CMK (cell line): ENCODE measurements around the gene ERCC3.
"Not testable (repeated sequence)": the region's sequence is repeated elsewhere in the genome, so short reads cannot be mapped to it uniquely, and the experiment has no call there.

Experiments used
- DNase-seq: peaks from one replicate; pipeline ENCODE4 v3.0.0-alpha.2; 2010; ENCODE audit warnings: low read depth

The ERCC3 gene

DNA sequence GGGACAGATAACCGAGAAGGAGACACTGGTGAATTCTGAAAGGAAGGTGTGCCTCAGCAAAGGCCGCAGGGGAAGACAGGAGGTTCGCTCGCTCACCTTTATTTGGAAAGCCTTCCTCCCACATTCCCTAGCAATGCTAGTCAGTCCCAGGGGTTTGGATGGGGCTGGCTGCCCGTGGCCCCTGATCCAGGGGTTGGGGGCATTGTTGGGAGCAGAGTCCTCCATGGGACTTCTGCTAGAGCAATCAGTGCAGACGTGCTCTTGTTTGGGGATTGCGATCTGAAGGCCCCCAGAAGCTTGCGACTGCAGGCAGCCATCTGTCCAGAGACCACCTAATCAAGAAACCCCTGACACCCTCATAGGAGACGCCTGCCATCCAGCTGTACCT, 67.8 kb downstream of the ERCC3 start:
- DNase-seq = no peak

DNA sequence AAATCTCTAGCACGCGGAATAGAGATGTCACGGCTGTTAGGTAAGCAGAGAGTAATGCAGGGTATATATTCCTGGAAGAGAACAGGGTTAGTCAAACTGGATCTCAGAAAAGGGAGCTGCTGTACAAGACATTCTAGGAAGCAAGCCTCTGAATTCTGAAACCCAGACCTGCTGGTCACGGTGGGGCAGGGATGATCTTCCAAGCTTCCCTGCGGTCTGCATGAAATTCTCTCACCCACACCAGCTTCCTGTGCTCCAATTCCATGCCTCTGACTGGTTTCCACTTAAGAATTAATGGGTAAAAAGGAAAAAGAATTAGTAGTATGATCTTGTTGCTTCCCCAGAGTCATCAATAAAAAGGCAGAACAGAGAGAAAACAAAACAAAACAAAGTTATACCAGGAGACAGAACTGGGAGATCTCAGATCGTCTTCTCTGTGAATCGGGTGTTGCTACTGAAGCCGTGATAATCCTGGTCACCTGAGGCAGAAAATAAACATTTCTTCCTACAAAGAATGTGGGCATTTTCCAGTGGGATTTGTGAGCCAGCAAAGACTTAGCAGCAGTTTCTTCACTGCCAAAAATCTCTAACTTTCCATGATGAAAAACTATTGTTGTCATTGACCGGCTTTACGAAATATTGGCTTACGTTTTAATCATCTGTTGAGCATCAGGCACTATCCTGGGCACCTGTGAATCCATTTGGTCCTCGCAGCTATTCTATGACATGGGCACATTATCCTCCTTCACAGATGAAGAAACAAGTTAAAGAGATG, 68.6 kb downstream of the ERCC3 start:
- no peak for DNase-seq

DNA sequence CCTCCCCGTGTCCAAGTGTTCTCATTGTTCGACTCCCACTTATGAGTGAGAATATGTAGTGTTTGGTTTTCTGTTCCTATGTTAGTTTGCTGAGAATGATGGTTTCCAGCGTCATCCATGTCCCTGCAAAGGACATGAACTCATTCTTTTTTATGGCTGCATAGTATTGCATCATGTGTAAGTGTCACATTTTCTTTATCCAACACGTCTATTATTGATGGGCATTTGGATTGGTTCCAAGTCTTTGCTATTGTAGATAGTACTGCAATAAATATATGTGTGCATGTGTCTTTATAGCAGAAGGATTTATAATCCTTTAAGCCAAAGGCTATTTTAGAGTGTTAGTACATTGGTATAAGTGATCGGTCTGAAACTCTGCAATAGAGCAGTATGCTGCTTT, 69.8 kb downstream of the ERCC3 start:
- DNase-seq = not testable (repeated sequence)

DNA sequence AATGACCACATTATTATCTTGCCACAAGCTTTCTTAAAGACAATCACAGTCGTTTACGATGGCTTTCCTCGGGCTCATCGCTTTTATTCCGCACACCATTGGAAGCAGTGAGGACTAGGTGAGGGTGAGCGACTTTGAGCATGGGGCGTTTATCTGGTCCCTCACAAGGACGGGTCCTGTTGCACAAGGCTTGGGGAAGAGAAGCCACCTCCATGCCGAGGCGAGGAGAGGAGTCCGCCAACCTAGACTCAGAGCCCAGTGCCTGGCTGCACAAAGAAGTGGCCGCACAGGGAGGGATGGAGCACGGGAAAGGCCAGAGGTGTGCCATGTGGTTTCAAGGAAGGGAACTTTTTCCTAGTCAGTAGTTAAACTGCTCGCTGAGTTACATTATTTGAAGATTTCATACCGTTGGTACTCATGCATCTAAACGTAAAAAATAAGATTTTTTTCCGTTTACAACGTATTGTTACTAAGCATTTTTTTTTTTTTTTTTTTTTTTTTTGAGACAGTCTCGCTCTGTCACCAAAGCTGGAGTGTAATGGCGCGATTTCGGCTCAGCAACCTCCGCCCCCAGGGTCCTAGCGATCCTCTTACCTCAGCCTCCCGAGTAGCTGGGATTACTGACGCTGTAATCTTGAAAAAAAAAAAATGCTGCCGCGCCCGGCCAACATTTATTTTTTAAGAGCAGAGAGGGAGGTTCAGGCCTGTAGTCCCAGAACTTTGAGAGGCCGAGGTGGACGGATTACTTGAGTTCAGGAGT, 73.0 kb downstream of the ERCC3 start:
- no peak for DNase-seq

- no peak for DNase-seq
Observed at GRCh38 chr2:127220102-127220767, 73.7 kb downstream of the ERCC3 start, which contains the start of gene CYP27C1. Gene CYP27C1, minus strand, starts transcription at chr2:127220299. Its CDS starts 29 bp downstream, at chr2:127220270.

- no peak for DNase-seq
Observed at GRCh38 chr2:127219171-127220070, 74.5 kb downstream of the ERCC3 start.

GRCh38 chr2:127218812-127219170, 75.2 kb downstream of the ERCC3 start:
- no peak for DNase-seq

DNA sequence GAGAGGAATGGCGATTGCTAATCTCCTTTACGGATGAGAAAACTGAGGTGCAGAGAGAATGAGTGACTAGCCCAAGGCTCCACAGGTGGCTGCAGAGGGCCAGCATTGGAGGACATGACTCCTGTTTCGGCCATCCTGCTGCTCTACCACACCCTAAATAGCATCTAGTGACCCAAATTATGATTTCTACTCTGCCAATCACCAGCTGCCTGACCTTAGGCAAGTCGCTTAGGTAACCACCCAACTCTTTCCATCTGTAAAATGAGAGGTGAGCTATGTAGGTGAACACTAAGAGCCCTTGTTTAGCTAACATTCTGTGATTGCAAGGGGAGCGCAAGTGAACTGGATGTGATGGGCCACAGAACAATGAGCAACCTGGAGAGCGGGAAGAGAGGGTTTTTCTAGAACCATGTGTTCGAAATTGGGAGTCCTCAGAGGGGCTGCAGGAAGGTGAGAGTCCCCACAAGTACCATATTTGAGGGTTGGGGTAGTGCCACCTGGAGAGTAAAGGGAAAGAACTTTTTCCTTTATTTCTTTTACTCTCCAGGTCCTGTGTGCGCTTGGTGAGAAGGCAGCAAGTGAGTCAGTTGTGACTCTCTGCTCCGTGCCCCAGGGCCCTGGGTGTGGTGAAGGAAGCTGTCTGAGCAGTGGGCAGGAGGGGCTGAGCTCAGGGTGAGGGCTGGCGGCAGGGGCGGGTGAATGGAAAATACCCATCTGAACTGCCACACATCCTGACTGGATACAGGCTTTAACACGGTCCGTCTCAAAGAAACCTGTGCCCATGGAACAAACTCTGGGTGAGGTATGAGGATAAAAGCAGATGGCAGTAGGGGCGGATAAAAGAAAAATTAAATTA, 76.2 kb downstream of the ERCC3 start:
- DNase-seq = no peak

DNA sequence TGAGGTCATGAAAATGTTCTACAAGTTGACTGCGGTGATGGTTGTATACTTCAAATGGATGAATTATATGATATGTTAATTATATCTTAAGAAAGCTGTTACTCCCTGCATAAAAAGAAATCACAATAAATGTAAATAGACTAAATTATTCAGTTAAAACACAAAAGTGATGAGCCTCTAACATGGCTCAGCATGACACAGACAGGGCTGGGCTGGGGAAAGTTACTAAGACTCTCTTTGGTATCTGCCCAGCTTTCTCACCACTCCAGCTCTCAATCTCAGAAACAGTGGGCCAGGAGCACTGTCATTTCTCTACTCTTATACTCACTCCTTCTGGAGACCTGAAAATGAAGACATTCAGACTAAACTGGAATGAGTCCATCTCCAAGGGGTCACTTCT, 77.4 kb downstream of the ERCC3 start:
- DNase-seq = no peak

- DNase-seq = no peak
Observed at GRCh38 chr2:127216095-127216494, 77.8 kb downstream of the ERCC3 start.

- DNase-seq = not testable (repeated sequence)
Observed at GRCh38 chr2:127214201-127214600, 79.7 kb downstream of the ERCC3 start.

- DNase-seq = no peak
Observed at GRCh38 chr2:127208313-127208712, 85.6 kb downstream of the ERCC3 start.
